Large intestine (tissue), 3 donors: ENCODE measurements around the gene TBC1D17. TPM values are rescaled to one million over a fixed set of nuclear protein-coding genes. Genes with fewer than 3 reads are reported as not detected.

Experiments
- DNase-seq, 2 donors: peaks; one replicate each; pipeline versions ENCODE4 v3.0.0 to v3.0.0-alpha.2; 2013
- H3K27ac ChIP-seq: one replicate; pipeline ENCODE4 v1.5.1; 2013; ENCODE audit warnings: low read length
- H3K27me3 ChIP-seq: 2 replicates; pipeline ENCODE4 v1.6.1; 2013; ENCODE audit warnings: low read length; ENCODE audit not compliant: control insufficient read depth, insufficient read depth
- H3K36me3 ChIP-seq: 2 replicates; pipeline ENCODE4 v1.6.1; 2013; ENCODE audit warnings: low read length; ENCODE audit not compliant: control insufficient read depth, insufficient read depth
- H3K4me1 ChIP-seq: one replicate; pipeline ENCODE4 v1.6.1; 2013; ENCODE audit warnings: low read length; ENCODE audit not compliant: control insufficient read depth, insufficient read depth
- H3K4me3 ChIP-seq: one replicate; pipeline ENCODE4 v1.5.1; 2013; ENCODE audit warnings: low read length
- H3K9me3 ChIP-seq: one replicate; pipeline ENCODE4 v1.6.1; 2013; ENCODE audit warnings: mild to moderate bottlenecking, low read depth, low read length, moderate library complexity; ENCODE audit not compliant: control insufficient read depth
- WGBS: methylation state at CpG from one replicate; pipeline ENCODE4 v1.1.5; 2013; ENCODE audit warnings: low lambda C conversion rate; ENCODE audit not compliant: insufficient coverage; 5-methylcytosine and 5-hydroxymethylcytosine counted together
- polyA plus RNA-seq: library from polyadenylated mRNA; unstranded; fragments of 120-200 nt; gene quantifications from one replicate; pipeline ENCODE4 v1.2.1, GENCODE V29; 2013

Gene TBC1D17
- polyA plus RNA-seq, 1 donor = 31.6 TPM

DNA sequence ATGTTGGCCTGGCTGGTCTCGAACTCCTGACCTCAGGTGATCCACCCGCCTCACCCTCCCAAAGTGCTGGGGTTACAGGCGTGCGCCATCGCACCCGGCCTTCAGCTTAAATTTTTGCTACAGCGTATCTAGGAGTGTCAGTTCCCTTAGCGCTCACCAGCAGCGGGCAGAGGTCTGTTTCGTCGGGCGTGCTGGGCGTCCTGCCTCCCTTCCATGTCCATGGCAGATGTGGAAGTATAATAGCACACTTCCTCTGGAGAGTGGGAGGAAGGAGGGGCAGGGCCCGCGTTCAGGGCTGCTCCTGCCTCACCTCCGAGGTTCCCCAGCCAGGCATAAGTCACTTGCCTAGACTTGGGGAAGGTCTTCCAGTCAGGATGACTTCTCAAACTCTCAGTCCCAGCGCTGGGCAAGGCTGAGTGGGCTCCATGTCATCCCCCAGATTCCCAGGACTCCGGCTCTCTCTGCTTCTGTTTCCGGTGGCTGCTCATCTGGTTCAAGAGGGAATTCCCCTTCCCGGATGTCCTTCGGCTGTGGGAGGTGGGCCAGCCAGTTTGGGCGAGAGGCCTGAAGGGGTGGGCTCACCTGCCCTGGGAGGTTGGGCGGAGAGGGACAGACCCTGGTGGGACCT is 9.6 kb downstream of the TBC1D17 start:
- peaks cover 16% of the 10 kb centered on the region for H3K9me3 ChIP-seq
- no peak overlapping the region for H3K4me3 ChIP-seq
- DNase-seq = no peak
- no peak overlapping the region for H3K27ac ChIP-seq
- H3K36me3 ChIP-seq = peaks cover 38% of the 10 kb centered on the region
- H3K4me1 ChIP-seq = peaks cover 6% of the 10 kb centered on the region
- H3K27me3 ChIP-seq = peaks cover 19% of the 10 kb centered on the region
- WGBS = no CpG with 5 or more reads among the region's 23 CpGs

DNA sequence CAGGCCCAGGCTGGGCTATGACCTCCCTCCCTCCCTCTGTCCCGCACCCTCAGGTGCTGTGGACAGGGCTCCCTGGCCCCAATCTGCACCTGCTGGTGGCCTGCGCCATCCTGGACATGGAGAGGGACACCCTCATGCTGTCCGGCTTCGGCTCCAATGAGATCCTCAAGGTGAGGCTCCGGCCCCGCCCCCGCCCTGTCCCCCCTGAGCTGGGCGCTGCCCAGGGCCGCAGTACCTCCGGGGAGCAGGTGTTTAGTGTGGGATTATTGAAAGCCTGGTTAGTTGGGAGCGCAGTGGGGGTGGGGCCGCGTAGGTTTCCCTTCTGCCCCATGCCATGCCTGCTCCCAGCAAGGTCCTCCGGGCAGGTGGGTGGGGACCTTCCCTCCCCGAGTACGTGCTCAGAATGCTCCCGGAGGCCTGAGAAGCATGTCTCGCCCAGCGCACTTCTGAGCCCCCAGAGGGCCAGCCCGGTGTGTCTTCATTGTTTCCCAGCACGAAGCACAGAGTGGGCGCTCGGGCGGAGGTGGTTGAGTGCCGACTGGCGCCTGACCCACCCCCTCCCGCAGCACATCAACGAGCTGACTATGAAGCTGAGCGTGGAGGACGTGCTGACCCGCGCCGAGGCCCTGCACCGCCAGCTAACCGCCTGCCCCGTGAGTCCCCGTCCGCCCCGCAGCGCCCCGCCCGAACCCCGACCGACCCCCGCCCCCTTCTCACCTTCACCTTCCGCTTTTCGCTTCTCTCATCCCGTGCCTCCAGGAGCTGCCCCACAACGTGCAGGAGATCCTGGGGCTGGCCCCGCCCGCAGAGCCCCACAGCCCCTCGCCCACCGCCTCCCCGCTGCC is 10.4 kb downstream of the TBC1D17 start:
- WGBS = no CpG with 5 or more reads among the region's 54 CpGs
- Histone ChIP-seq H3K27ac (no peak overlapping the region), H3K9me3 (peaks cover 12% of the 10 kb centered on the region), H3K27me3 (peaks cover 19% of the 10 kb centered on the region), H3K4me3 (no peak overlapping the region), H3K36me3 (peaks cover 30% of the 10 kb centered on the region), H3K4me1 (peaks cover 6% of the 10 kb centered on the region)
- DNase-seq = no peak

DNA sequence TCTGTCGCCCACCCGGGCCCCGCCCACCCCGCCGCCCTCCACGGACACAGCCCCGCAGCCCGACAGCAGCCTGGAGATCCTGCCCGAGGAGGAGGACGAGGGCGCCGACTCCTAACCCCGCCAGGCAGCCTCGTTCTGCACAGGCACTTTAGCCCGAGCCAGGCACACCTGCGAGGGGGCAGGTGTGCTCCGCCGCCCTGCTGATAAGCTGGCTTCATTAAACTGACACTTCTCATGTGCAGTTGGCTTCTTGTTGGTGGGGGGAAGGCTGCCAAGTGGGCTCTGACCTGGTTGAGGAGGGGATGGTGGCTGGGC is 11.0 kb downstream of the TBC1D17 start:
- WGBS = no CpG with 5 or more reads among the region's 18 CpGs
- Histone ChIP-seq H3K4me1 (peaks cover 6% of the 10 kb centered on the region), H3K9me3 (peaks cover 11% of the 10 kb centered on the region), H3K27me3 (peaks cover 19% of the 10 kb centered on the region), H3K27ac (no peak overlapping the region), H3K4me3 (no peak overlapping the region), H3K36me3 (peaks cover 25% of the 10 kb centered on the region)
- no peak for DNase-seq

DNA sequence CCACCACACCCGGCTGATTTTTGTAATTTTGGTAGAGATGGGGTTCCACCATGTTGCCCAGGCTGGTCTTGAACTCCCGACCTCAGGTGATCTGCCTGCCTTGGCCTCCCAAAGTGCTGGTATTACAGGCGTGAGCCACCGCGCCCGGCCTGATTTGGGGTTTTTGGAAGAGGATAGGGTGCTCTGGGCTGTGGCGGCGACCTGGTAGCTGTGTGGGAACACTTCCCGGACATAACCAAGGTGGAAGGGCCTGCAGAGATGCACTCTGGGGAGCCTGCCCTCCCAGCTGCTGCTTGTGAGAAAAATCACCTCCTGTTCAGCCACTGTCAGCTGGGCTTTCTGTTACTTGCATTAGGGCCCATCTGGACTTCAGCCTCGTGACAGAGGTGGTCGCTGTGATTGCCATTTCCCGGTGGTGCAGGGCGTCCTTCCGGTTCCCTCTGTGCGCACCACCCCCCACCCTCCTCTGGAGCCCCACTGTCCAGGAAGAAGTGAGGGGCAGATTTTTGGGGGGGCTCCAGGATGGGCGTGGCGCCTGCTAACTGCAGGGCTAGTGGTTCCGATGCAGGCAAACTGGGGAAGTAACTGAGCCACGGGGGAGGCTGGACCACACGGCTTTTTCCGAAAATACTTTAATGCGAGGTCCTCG is 11.7 kb downstream of the TBC1D17 start:
- WGBS = no CpG with 5 or more reads among the region's 23 CpGs
- no peak for DNase-seq
- Histone ChIP-seq H3K27ac (no peak overlapping the region), H3K4me1 (peaks cover 6% of the 10 kb centered on the region), H3K36me3 (peaks cover 18% of the 10 kb centered on the region), H3K4me3 (no peak overlapping the region), H3K9me3 (peaks cover 11% of the 10 kb centered on the region), H3K27me3 (peaks cover 19% of the 10 kb centered on the region)

DNA sequence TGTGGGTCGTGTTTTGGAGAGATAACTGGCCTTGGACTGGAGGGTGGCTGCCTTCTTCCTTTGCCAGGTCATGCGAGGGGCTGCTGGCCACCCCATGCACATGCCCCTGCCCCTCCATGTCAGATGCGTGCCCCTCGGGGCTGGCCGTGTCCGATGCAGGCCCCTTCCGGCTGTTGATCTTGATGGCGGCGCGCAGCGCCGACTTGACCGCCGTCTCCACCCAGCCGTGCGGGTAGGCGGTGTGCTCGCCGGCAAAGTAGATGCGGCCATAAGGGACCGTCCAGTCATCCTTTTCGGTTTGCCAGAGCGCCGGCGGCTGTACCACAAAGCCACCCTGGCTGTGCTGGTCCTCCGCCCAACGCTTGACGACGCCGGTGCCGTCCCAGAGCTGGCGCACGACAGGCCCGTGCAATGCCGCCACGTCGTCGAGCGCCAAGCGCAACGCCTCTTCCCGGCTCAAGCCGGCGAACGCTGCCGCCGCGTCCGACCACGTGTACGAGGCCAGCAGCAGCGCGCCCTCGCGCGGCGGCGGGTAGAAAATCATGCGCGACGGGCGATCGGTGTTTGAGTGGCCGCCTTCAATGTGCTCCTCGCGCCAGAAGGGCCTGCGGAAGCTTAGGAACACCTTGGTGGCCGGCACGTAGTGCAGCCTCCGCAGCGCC is 12.3 kb downstream of the TBC1D17 start:
- WGBS = no CpG with 5 or more reads among the region's 71 CpGs
- H3K27ac ChIP-seq = no peak overlapping the region
- peak overlapping the region; percentile 11 for H3K4me3 ChIP-seq
- peak; percentile 80 to 83 for DNase-seq
- peaks cover 11% of the 10 kb centered on the region for H3K36me3 ChIP-seq
- H3K9me3 ChIP-seq = peaks cover 11% of the 10 kb centered on the region
- peaks cover 6% of the 10 kb centered on the region for H3K4me1 ChIP-seq
- peaks cover 19% of the 10 kb centered on the region for H3K27me3 ChIP-seq

DNA sequence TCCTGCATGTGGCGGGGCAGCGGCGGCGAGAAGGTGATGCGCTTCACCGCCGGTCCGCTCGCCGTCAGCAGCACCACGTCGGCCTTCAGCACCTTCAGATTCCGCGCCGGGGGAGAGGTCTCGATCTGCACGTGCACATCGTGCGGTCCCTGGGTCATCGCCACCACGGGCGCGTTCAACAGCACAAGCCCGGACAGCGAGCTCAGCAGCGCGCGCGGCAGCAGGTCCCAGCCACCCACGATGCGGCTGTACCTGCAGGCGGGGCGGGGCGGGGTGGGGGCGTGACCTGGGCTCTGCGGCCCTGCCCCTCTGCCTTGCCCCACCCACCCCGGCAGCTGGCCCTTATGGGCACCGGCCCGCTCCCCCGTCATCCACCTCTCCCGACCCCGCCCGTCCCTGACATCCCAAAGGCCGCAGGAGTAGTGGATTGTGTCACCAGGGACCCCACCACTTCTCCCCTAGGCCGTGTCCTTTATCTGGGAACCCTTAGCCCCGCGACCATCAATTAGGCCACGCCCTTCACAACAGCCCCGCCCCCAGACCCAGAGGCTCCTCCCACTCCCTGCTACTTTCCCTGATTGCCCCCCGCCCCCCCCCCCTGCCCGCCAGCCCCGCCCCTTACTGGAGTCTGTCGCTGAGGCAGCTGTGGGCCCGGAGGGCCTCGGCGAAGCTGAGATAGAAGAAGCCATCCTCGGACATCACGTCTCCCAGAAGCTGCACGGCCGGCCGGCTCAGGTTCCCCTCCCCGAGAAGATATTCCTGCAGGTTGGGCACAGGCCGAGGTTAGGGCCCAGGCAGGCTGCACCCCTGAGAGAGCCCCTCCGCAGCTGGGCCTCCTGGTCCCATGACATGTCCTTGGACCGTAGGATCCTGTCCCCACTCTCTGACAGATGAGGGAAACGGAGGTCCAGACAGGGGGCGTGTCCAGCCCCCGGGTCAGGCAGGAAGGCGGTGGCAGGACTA is 13.1 kb downstream of the TBC1D17 start:
- Histone ChIP-seq H3K4me3 (peak overlapping the region; percentile 11), H3K36me3 (peaks cover 6% of the 10 kb centered on the region)

DNA sequence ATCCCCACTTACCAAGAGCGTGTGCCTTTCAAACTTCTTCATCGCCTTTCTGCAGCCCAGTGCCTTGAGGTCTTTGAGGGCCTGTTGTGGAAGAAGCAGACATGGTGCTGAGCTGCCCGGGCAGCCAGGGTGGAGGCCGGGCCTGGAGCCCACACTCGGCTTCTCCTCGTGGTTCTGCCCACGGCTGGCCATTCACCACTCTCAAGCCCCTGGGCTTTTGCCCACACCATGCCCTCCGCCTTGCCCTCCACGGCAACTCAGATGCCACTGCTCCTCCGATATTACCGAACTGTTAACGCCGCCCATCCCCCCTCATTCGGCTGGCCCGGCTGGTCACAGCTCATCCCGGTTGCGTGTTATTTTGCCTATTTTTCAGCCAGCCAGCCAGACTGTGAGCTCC is 13.9 kb downstream of the TBC1D17 start:
- WGBS = no CpG with 5 or more reads among the region's 17 CpGs

More for the DNA sequence above, 13.1 kb downstream of the TBC1D17 start:
- Histone ChIP-seq H3K4me1 (peaks cover 6% of the 10 kb centered on the region), H3K27me3 (peaks cover 19% of the 10 kb centered on the region), H3K27ac (no peak overlapping the region), H3K9me3 (peaks cover 11% of the 10 kb centered on the region)
- WGBS = no CpG with 5 or more reads among the region's 69 CpGs
- DNase-seq = no peak

DNA sequence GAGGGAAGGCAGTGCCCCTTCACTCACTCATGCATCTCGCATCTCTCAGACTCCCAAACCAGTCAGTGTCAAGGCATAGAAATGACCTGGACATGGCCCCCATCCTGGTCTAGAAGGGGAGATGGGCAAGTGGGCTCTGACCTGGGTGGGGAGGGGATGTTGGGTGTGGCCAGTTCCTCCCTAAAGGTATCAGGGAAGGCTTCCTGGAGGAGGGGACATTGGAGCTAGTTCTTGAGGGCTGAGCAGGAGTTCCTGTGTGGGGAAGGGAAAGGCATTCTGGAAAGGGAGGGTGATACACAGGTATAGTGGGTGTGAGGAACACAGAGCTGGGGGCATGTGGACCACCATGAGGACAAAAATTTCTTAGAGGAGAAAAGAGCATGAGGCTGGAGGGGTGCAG is 15.2 kb downstream of the TBC1D17 start:
- Histone ChIP-seq H3K4me3 (no peak overlapping the region), H3K4me1 (peaks cover 11% of the 10 kb centered on the region), H3K27me3 (peaks cover 19% of the 10 kb centered on the region), H3K36me3 (peaks cover 2% of the 10 kb centered on the region), H3K9me3 (peaks cover 11% of the 10 kb centered on the region), H3K27ac (no peak overlapping the region)
- no CpG with 5 or more reads among the region's 1 CpG for WGBS
- no peak for DNase-seq

More for the DNA sequence above, 13.9 kb downstream of the TBC1D17 start:
- Histone ChIP-seq H3K9me3 (peaks cover 11% of the 10 kb centered on the region), H3K36me3 (peaks cover 2% of the 10 kb centered on the region), H3K4me3 (no peak overlapping the region), H3K27me3 (peaks cover 19% of the 10 kb centered on the region), H3K4me1 (peaks cover 6% of the 10 kb centered on the region), H3K27ac (no peak overlapping the region)
- no peak for DNase-seq

DNA sequence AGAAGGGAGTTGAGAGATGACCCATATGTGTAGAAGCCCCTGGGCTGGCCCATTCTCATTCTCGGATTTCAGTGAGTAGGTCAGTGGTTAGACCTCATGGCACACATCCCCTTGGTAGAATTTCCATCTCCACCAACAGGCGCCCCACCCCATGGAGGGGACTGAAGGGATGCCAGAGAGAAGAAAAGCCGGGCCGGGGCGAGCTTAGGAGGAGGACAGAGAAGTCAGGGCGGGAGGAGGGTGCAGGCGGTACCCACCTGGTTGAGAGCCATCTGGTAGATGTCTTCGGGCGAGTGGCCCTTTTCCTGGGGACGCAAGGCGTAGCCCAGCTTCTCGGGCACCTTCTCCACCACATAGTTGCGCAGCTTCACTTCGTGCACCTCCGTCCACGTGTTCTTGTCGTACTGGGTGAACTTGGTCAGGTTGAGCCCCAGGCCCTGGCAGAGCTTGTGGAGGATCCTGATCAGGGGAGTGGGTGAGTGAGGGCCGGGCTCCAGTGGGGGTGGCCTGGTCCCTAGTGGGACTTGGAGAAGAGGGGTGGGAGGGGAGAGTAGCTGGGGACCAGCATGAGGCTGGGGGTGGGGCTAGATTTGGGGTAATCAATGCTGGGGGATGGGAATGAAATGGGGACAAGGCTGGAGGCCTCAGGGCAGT is 16.6 kb downstream of the TBC1D17 start:
- no peaks in the 10 kb centered on the region for H3K36me3 ChIP-seq
- no peak overlapping the region for H3K4me3 ChIP-seq
- peaks cover 19% of the 10 kb centered on the region for H3K27me3 ChIP-seq
- peaks cover 11% of the 10 kb centered on the region for H3K9me3 ChIP-seq
- 90% methylated on average over 2 of the region's 18 CpGs for WGBS
- H3K27ac ChIP-seq = no peak overlapping the region
- DNase-seq = no peak
- H3K4me1 ChIP-seq = peaks cover 11% of the 10 kb centered on the region
